ENCODE results near the gene ZBTB42. TPM values are rescaled to one million over a fixed set of nuclear protein-coding genes. Genes with fewer than 3 reads are reported as not detected.
A peak's percentile ranks its signal among the peaks of the same experiment; 100 is the strongest.

The ZBTB42 gene
- 1 to 10 TPM; 1.1 to 1.4 TPM for total RNA-seq

- H3K27ac Mint-ChIP-seq: peak within 1 kb of the TSS; percentile 77
- H3K9me3 Mint-ChIP-seq: no peaks in the 10 kb centered on the region
- peaks cover 10% of the 10 kb centered on the region for H3K27me3 Mint-ChIP-seq
- H3K4me1 Mint-ChIP-seq: peaks cover 20% of the 10 kb centered on the region
- no peaks in the 10 kb centered on the region for H3K36me3 Mint-ChIP-seq
- peak; percentile 70 for DNase-seq
- H3K4me3 Mint-ChIP-seq: peak within 1 kb of the TSS; percentile 84
Measured at GRCh38 chr14:104800771-104801519, at the start of gene ZBTB42. Gene ZBTB42, plus strand, starts transcription at chr14:104801101. Its CDS starts 97 bp downstream, at chr14:104801198.

- peaks cover 19% of the 10 kb centered on the region for H3K36me3 Mint-ChIP-seq
- no peaks in the 10 kb centered on the region for H3K27me3 Mint-ChIP-seq
- peaks cover 33% of the 10 kb centered on the region for H3K4me1 Mint-ChIP-seq
- peak overlapping the region; percentile 98 for H3K4me3 Mint-ChIP-seq
- no peaks in the 10 kb centered on the region for H3K9me3 Mint-ChIP-seq
- DNase-seq: no peak
- H3K27ac Mint-ChIP-seq: peak overlapping the region; percentile 89
Measured at GRCh38 chr14:104751539-104752422, 49.1 kb upstream of the ZBTB42 start.

- Mint-ChIP-seq H3K27me3 (no peaks in the 10 kb centered on the region), H3K9me3 (no peaks in the 10 kb centered on the region), H3K36me3 (peaks cover 25% of the 10 kb centered on the region), H3K27ac (peak overlapping the region; percentile 89), H3K4me3 (peak overlapping the region; percentile 98), H3K4me1 (peaks cover 39% of the 10 kb centered on the region)
- no peak for DNase-seq
Measured at GRCh38 chr14:104752423-104752734, 48.5 kb upstream of the ZBTB42 start.

- H3K9me3 Mint-ChIP-seq: no peaks in the 10 kb centered on the region
- H3K4me3 Mint-ChIP-seq: peak within 1 kb of the TSS; percentile 98
- H3K27me3 Mint-ChIP-seq: no peaks in the 10 kb centered on the region
- peaks cover 25% of the 10 kb centered on the region for H3K36me3 Mint-ChIP-seq
- peak within 1 kb of the TSS; percentile 89 for H3K27ac Mint-ChIP-seq
- H3K4me1 Mint-ChIP-seq: peaks cover 39% of the 10 kb centered on the region
- DNase-seq: peak; percentile 100
Measured at GRCh38 chr14:104752735-104753527, 48.0 kb upstream of the ZBTB42 start, which contains the start of gene SIVA1. Gene SIVA1, plus strand, starts transcription at chr14:104753147. Its CDS starts 55 bp downstream, at chr14:104753202.

- H3K9me3 Mint-ChIP-seq: no peaks in the 10 kb centered on the region
- DNase-seq: no peak
- peaks cover 39% of the 10 kb centered on the region for H3K4me1 Mint-ChIP-seq
- no peaks in the 10 kb centered on the region for H3K27me3 Mint-ChIP-seq
- H3K36me3 Mint-ChIP-seq: peaks cover 25% of the 10 kb centered on the region
- peak overlapping the region; percentile 89 for H3K27ac Mint-ChIP-seq
- H3K4me3 Mint-ChIP-seq: peak overlapping the region; percentile 98
Measured at GRCh38 chr14:104753528-104754212, 47.2 kb upstream of the ZBTB42 start.

- H3K4me3 Mint-ChIP-seq: peak overlapping the region; percentile 98
- H3K27ac Mint-ChIP-seq: peak overlapping the region; percentile 89
- no peaks in the 10 kb centered on the region for H3K9me3 Mint-ChIP-seq
- DNase-seq: no peak
- peaks cover 42% of the 10 kb centered on the region for H3K4me1 Mint-ChIP-seq
- H3K36me3 Mint-ChIP-seq: peaks cover 29% of the 10 kb centered on the region
- H3K27me3 Mint-ChIP-seq: no peaks in the 10 kb centered on the region
Measured at GRCh38 chr14:104754213-104754851, 46.6 kb upstream of the ZBTB42 start.

- no peaks in the 10 kb centered on the region for H3K27me3 Mint-ChIP-seq
- no peak overlapping the region for H3K27ac Mint-ChIP-seq
- peaks cover 42% of the 10 kb centered on the region for H3K4me1 Mint-ChIP-seq
- H3K4me3 Mint-ChIP-seq: peak overlapping the region; percentile 98
- no peak for DNase-seq
- peaks cover 29% of the 10 kb centered on the region for H3K36me3 Mint-ChIP-seq
- H3K9me3 Mint-ChIP-seq: no peaks in the 10 kb centered on the region
Measured at GRCh38 chr14:104755621-104756020, 45.3 kb upstream of the ZBTB42 start.

GRCh38 chr14:104756477-104757237, 44.2 kb upstream of the ZBTB42 start:
- H3K4me1 Mint-ChIP-seq: peaks cover 42% of the 10 kb centered on the region
- H3K27me3 Mint-ChIP-seq: no peaks in the 10 kb centered on the region
- peak overlapping the region; percentile 34 for H3K4me3 Mint-ChIP-seq
- peak overlapping the region; percentile 77 for H3K27ac Mint-ChIP-seq
- DNase-seq: no peak
- no peaks in the 10 kb centered on the region for H3K9me3 Mint-ChIP-seq
- H3K36me3 Mint-ChIP-seq: peaks cover 34% of the 10 kb centered on the region

GRCh38 chr14:104757238-104757585, 43.7 kb upstream of the ZBTB42 start:
- H3K9me3 Mint-ChIP-seq: no peaks in the 10 kb centered on the region
- peak overlapping the region; percentile 77 for H3K27ac Mint-ChIP-seq
- DNase-seq: no peak
- H3K27me3 Mint-ChIP-seq: no peaks in the 10 kb centered on the region
- peaks cover 42% of the 10 kb centered on the region for H3K4me1 Mint-ChIP-seq
- peaks cover 37% of the 10 kb centered on the region for H3K36me3 Mint-ChIP-seq
- peak overlapping the region; percentile 26 for H3K4me3 Mint-ChIP-seq

GRCh38 chr14:104757681-104758392, 43.1 kb upstream of the ZBTB42 start:
- DNase-seq: no peak
- Mint-ChIP-seq H3K4me3 (no peak overlapping the region), H3K4me1 (peaks cover 42% of the 10 kb centered on the region), H3K27ac (peak overlapping the region; percentile 13), H3K36me3 (peaks cover 38% of the 10 kb centered on the region), H3K9me3 (no peaks in the 10 kb centered on the region), H3K27me3 (no peaks in the 10 kb centered on the region)

GRCh38 chr14:104758981-104759969, 41.6 kb upstream of the ZBTB42 start:
- Mint-ChIP-seq H3K4me1 (peaks cover 34% of the 10 kb centered on the region), H3K9me3 (no peaks in the 10 kb centered on the region), H3K27ac (no peak overlapping the region), H3K4me3 (no peak overlapping the region), H3K27me3 (no peaks in the 10 kb centered on the region), H3K36me3 (peaks cover 31% of the 10 kb centered on the region)
- no peak for DNase-seq

GRCh38 chr14:104765517-104765916, 35.4 kb upstream of the ZBTB42 start:
- Mint-ChIP-seq H3K27ac (no peak overlapping the region), H3K27me3 (no peaks in the 10 kb centered on the region), H3K9me3 (no peaks in the 10 kb centered on the region), H3K36me3 (peaks cover 16% of the 10 kb centered on the region), H3K4me3 (no peak overlapping the region), H3K4me1 (peaks cover 9% of the 10 kb centered on the region)
- no peak for DNase-seq

All from activated naive CD8-positive, alpha-beta T cell treated with anti-CD3 and anti-CD28 coated beads for 36 hours (primary cell).